ENCODE data around the gene ENTPD5. TPM values are rescaled to one million over a fixed set of nuclear protein-coding genes. Genes with fewer than 3 reads are reported as not detected.

ENTPD5 gene
- total RNA-seq, 6 experiments from 2014 or later, result 9.0 to 11.7 (median 9.7) TPM

GRCh38 chr14:74062809-74063150 lies 43.7 kb upstream of the ENTPD5 start:
- Mint-ChIP-seq H3K9me3 (no peaks in the 10 kb centered on the region), H3K4me1 (ENCODE audit: low read depth) (peaks cover 27% of the 10 kb centered on the region), H3K4me3 (no peak overlapping the region; the same call in 1 of the 2 replicates), H3K36me3 (ENCODE audit: low read depth) (peaks cover 10% of the 10 kb centered on the region; the same call in 1 of the 2 replicates), H3K27me3 (ENCODE audit: insufficient read depth) (no peaks in the 10 kb centered on the region), H3K27ac (peak overlapping the region; percentile 85)
- TF ChIP-seq CTCF (IDR thresholded peaks at IDR 0.05), result no peak
- peak; percentile 13 for DNase-seq

GRCh38 chr14:74049876-74050495 lies 30.9 kb upstream of the ENTPD5 start:
- TF ChIP-seq CTCF (IDR thresholded peaks at IDR 0.05), result no peak
- no peak for DNase-seq
- Mint-ChIP-seq H3K27me3 (ENCODE audit: insufficient read depth) (no peaks in the 10 kb centered on the region), H3K36me3 (ENCODE audit: low read depth) (no peaks in the 10 kb centered on the region), H3K27ac (no peak overlapping the region), H3K9me3 (no peaks in the 10 kb centered on the region), H3K4me1 (ENCODE audit: low read depth) (peaks cover 17% of the 10 kb centered on the region), H3K4me3 (no peak overlapping the region)

GRCh38 chr14:74048281-74048680 lies 29.2 kb upstream of the ENTPD5 start:
- H3K27ac Mint-ChIP-seq, result no peak overlapping the region
- H3K27me3 Mint-ChIP-seq (ENCODE audit: insufficient read depth), result no peaks in the 10 kb centered on the region
- DNase-seq, result peak; percentile 9
- no peak overlapping the region for H3K4me3 Mint-ChIP-seq
- H3K36me3 Mint-ChIP-seq (ENCODE audit: low read depth), result no peaks in the 10 kb centered on the region
- TF ChIP-seq CTCF (IDR thresholded peaks at IDR 0.05), result no peak; the same call in 1 of the 2 replicates
- no peaks in the 10 kb centered on the region for H3K9me3 Mint-ChIP-seq
- peaks cover 17% of the 10 kb centered on the region for H3K4me1 Mint-ChIP-seq (ENCODE audit: low read depth)

- no peaks in the 10 kb centered on the region for H3K9me3 Mint-ChIP-seq
- no peaks in the 10 kb centered on the region for H3K36me3 Mint-ChIP-seq (ENCODE audit: low read depth)
- peaks cover 17% of the 10 kb centered on the region for H3K4me1 Mint-ChIP-seq (ENCODE audit: low read depth)
- no peaks in the 10 kb centered on the region for H3K27me3 Mint-ChIP-seq (ENCODE audit: insufficient read depth)
- no peak overlapping the region for H3K27ac Mint-ChIP-seq
- H3K4me3 Mint-ChIP-seq, result no peak overlapping the region
- TF ChIP-seq CTCF (IDR thresholded peaks at IDR 0.05), result no peak
- DNase-seq, result no peak
These were observed 26.4 kb upstream of the ENTPD5 start for GRCh38 chr14:74045522-74045921.

GRCh38 chr14:74042296-74042695 lies 23.2 kb upstream of the ENTPD5 start:
- no peak for DNase-seq
- H3K36me3 Mint-ChIP-seq (ENCODE audit: low read depth), result no peaks in the 10 kb centered on the region
- H3K9me3 Mint-ChIP-seq, result no peaks in the 10 kb centered on the region
- no peaks in the 10 kb centered on the region for H3K27me3 Mint-ChIP-seq (ENCODE audit: insufficient read depth)
- no peak for TF ChIP-seq CTCF (IDR thresholded peaks at IDR 0.05)
- H3K4me1 Mint-ChIP-seq (ENCODE audit: low read depth), result no peaks in the 10 kb centered on the region
- H3K4me3 Mint-ChIP-seq, result no peak overlapping the region
- H3K27ac Mint-ChIP-seq, result no peak overlapping the region
